HG03432 (cell line): ENCODE results near the gene XCL1.
"Not testable (repeated sequence)": the region's sequence is repeated elsewhere in the genome, so short reads cannot be mapped to it uniquely, and the experiment has no call there.

Experiments used
- ATAC-seq: cut with Tn5 transposase; IDR thresholded peaks from one replicate; pipeline ENCODE4 v1.9.1; 2021; ENCODE audit warnings: mild to moderate bottlenecking, moderate library complexity; ENCODE audit not compliant: unreplicated experiment

Gene XCL1

GRCh38 chr1:168567007-168567406 lies 9.4 kb upstream of the XCL1 start:
- no peak for ATAC-seq

- ATAC-seq = no peak
Measured at GRCh38 chr1:168567568-168567967, 8.8 kb upstream of the XCL1 start.

GRCh38 chr1:168568346-168568745 lies 8.1 kb upstream of the XCL1 start:
- no peak for ATAC-seq

- no peak for ATAC-seq
Measured at GRCh38 chr1:168570652-168571051, 5.8 kb upstream of the XCL1 start.

- ATAC-seq = no peak
Measured at GRCh38 chr1:168572633-168573032, 3.8 kb upstream of the XCL1 start.

GRCh38 chr1:168574234-168574633 lies 2.2 kb upstream of the XCL1 start:
- ATAC-seq = not testable (repeated sequence)

GRCh38 chr1:168578531-168579185 lies 2.3 kb downstream of the XCL1 start:
- not testable (repeated sequence) for ATAC-seq

- not testable (repeated sequence) for ATAC-seq
Measured at GRCh38 chr1:168580290-168580689, 3.9 kb downstream of the XCL1 start.

- ATAC-seq = not testable (repeated sequence)
Measured at GRCh38 chr1:168580991-168581390, 4.6 kb downstream of the XCL1 start.

GRCh38 chr1:168581817-168582572 lies 5.6 kb downstream of the XCL1 start:
- no peak for ATAC-seq

GRCh38 chr1:168582688-168583336 lies 6.4 kb downstream of the XCL1 start:
- ATAC-seq = no peak

- no peak for ATAC-seq
Measured at GRCh38 chr1:168583571-168583970, 7.2 kb downstream of the XCL1 start.

- ATAC-seq = no peak
Measured at GRCh38 chr1:168585191-168585590, 8.8 kb downstream of the XCL1 start.

GRCh38 chr1:168585937-168586336 lies 9.5 kb downstream of the XCL1 start:
- no peak for ATAC-seq

- no peak for ATAC-seq
Measured at GRCh38 chr1:168589167-168589566, 12.8 kb downstream of the XCL1 start.

GRCh38 chr1:168591066-168591465 lies 14.7 kb downstream of the XCL1 start:
- ATAC-seq = no peak

GRCh38 chr1:168591641-168592250 lies 15.3 kb downstream of the XCL1 start:
- ATAC-seq = no peak

- not testable (repeated sequence) for ATAC-seq
Measured at GRCh38 chr1:168595403-168595802, 19.0 kb downstream of the XCL1 start.

GRCh38 chr1:168598125-168598524 lies 21.7 kb downstream of the XCL1 start:
- ATAC-seq = no peak

- ATAC-seq = no peak
Measured at GRCh38 chr1:168598892-168599291, 22.5 kb downstream of the XCL1 start.

GRCh38 chr1:168599641-168600040 lies 23.2 kb downstream of the XCL1 start:
- no peak for ATAC-seq

- no peak for ATAC-seq
Measured at GRCh38 chr1:168601051-168601450, 24.6 kb downstream of the XCL1 start.
